Inflammatory macrophage (primary cell): ENCODE results near the gene PDZD2.

ENCODE experiments used
- DNase-seq, 2 donors: peaks; one replicate each; pipeline ENCODE4 v3.0.0-alpha.2; 2020 to 2022

The PDZD2 gene

DNA sequence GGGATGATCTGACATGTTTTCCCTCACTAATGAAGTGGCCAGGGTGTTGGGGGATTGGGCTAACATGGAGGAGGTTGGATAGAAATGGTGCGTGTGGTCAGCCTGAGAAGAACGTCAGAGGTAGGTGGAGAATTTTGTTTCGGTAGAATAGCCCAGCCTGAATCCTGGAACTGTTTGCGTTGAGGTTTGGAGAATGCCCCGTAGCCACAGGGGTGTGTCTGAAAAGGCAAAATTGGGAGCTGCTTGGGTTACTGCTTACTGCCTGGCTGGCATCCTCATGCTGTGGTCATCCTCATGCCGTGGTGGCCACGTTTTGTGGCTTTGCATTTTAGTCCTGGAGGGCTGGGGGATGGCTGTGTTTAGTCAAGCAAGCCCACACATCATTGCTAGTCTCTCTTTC, 298.3 kb downstream of the PDZD2 start:
- DNase-seq = no peak

DNA sequence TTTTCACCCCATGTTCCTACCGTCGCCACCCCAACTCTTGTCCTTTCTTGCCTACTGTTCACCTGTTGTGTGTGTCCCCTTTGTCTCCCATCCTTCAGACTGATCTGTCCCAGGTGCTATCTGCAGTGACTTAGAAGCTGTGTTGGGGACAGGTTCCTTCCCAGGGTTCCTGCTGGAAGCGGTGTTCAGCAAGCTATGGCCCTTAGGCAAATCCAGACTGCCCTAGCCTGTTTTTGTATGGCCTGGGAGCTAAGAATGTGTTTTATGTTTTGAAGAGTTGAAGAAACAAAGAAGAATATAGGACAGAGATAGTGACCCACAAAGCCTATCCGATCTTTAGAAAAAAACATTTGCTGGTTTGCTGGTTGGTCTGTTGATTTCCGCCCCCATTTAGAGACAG, 298.8 kb downstream of the PDZD2 start:
- no peak for DNase-seq

DNA sequence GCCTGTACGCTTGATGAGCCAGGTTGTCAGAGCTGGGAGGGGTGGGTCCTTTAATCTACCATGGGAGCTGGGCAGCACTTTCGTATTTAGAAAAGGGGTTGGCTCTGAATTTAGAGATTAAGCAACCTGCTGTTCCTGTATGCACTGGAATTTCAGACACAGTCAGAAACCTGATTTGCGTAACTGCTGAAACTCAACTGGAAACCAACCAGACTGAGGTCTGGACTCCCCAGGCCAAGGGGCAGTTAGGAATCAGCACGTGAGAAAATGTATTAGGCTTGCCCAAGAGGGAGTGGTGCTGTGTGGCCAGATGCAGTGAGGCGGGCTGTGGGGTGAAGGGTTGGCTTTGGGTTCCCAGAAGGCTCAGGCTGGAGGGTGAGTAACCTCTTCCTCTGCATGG, 300.2 kb downstream of the PDZD2 start:
- peak; percentile 15 to 48 for DNase-seq

DNA sequence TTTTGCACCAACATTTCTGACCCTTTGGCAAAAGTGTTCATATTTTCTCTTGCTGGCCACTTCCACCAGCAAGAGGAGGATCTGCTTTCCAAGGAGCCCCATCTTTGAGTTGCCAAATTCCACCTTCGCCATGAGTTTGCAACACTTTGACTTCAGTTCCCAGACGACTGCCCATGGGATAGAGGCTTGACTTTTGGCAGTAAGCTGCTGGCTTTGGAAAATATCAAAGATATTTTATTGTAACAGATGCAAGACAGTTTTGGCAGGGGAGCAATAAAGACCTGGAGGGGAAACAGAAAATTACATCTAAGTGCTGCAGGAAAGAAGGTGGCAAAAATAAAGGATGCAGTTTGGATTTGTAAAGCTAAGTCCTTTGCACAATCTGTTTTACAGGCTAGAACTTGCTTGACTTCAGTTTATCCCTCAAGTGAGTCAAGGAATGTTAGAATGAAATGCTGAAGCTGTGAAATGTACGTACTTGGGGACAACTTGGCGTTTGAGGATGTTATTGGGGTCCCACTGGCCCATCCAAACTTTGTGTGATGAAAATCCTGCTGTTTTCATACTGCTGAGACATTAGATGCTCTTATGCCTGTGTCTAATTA, 302.3 kb downstream of the PDZD2 start:
- DNase-seq = no peak

DNA sequence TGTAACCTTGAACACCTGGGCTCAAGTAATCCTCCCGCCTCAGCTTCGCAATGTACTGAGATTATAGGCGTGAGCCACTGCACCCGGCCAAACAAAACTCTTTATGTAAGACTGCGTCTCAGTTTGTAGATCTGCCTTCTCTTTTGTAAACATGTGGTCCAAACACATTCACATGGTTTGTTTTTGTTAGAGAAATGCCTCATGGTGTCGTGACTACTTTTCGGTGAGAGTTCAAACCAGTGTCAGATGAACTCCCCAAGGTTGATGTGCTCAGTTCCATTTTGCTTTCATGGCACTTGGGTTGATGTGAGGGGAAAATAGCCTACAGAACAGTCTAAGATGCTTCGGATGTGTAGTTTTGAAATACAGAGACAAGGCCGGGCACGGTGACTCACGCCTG, 303.6 kb downstream of the PDZD2 start:
- DNase-seq = no peak

DNA sequence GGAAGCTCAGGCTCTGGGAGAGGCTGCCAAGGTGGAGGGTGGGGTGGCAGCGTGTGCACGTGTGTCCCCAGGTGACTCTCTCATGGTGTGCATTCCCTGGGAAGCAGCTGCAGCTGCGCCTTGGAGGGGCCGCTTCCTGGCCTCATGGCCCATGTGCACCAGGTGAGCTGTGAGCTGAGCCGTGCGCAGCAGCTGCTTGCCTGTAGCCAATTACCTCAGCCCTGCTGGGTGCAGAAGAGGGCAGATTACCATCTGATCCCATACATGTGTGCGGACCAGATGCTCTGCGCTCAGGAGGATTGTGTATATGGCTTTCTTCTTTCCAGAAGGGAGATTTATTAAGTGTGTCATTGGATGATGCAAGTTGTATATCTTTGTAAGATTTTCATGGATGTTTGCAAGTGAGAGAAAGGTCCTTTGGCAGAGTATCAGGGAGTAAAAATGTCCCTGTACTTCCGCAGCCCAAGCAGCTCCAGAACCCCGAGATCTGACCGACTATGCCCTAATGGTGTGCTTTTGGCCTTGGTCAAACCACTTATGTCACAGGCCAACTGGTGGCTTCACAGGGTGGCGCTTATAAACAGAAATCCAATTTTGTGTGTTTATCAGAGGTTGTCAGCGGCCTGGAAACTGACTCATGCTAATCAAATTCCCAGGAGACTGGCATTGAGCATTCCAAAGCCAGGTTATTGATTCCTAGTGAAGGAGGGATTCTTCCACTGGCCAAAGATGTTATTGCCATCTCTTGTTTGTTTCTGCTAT, 305.9 kb downstream of the PDZD2 start:
- DNase-seq = no peak

DNA sequence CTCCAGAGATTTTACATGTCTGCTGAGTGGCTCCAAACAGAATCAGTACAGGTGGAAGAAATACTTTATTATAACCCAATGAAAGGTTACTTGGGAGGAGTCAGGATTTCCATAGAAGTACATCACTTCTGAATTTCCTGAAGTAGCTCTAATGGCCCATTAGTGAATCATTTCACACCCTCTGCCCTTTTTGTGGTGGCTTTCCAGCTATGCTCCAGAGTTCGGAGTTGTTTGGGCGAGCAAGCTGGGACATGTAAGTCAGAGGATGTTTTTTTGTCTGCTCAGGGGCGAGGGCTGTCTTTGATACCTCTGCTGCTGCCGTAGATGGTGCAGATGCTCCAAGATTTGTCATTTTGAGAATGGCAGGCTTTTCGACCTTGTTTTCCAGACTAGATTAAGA, 309.1 kb downstream of the PDZD2 start:
- DNase-seq = no peak

DNA sequence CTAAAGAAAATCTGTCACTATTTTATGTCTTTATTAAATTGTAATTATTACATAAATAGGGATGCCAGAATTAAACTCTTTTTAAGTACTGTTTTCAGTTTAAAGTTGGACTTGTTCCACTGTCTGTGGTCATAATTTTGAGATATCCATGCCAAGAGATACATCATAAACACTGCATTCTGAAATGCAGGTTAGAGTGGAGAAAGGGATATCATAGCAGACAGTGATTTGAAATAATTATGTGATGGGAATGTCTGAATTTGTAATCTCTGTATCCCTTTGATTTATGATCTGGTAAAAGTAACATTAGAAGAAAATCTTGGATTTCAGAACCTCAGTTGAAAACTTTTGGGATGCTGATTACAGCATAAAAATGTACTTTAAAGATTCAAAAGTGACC, 313.1 kb downstream of the PDZD2 start:
- no peak for DNase-seq

DNA sequence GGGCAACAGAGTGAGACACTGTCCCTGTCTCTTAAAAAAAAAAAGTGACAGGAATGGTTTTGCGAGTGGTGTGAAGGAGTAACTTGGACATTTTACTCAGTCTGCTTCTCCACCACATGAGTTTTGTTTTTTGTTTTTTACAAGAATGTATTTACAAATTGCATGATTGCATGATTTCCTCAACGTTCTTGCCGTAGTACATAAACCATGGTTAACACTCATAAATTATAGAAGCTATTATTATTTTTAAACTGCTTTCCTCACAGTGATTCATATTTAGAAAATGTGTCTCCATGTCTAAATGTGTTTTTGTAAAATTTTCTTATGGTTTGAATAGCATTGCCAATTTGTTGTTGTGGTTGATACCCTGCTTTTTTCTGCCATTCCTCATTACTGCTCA, 315.2 kb downstream of the PDZD2 start:
- no peak for DNase-seq

DNA sequence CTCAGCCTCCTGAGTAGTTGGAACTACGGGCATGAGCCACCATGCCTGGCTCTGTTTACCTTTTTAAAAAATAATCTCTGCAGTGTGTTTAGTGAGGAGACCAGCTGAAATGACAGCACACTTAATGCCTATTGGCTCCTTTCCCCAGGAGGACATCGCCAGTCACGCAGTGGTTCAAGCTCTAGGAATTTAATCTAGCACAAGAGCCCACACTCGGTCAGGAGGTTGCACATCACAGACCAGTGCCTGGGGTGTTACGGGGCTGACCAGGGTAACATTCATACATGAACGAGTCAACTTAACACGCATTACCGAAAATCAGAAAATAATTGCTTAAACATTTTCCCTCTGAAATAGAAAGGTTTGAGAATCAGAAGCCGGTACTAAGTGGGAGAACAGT, 318.2 kb downstream of the PDZD2 start:
- no peak for DNase-seq

DNA sequence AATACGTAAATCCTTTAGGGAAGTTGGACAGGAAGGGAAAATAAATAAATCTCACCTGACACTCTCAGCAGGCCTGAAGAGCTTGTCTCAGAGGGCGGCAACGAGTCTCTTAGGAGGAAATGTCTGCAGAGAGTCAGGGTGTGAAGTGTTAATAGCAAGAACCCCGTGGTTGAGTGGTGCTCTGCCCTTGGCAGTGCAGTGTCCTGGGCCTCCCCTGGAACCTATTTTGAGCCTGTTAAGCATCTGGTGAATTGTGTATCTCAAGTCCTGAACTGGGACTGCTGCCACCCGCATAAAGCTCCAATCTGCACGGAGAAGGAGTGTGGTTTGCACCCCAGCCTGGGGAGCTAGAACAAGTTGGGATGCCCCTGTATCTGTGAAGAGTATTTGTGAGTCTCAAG, 323.4 kb downstream of the PDZD2 start:
- DNase-seq = no peak

DNA sequence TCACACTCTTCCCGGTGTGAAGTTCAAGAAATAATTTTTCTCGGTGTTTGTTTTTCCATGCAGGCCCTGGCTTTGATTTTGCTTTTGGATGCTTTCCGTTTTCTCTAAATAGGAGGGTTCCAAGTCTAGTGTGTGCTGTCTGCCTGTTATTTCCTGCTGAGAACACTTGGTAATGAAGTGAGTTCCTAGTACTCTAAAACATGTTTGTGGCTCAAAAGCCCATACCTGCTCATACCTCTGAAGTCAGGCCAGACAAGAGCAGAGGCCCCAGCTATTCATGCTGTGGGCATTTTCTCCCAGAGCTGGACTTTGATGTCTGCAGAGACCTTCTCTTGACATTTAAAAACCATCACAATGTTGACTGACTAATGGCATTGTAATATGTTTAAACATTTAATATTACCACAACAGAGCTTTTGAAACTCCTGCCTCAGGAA, 324.0 kb downstream of the PDZD2 start:
- no peak for DNase-seq

DNA sequence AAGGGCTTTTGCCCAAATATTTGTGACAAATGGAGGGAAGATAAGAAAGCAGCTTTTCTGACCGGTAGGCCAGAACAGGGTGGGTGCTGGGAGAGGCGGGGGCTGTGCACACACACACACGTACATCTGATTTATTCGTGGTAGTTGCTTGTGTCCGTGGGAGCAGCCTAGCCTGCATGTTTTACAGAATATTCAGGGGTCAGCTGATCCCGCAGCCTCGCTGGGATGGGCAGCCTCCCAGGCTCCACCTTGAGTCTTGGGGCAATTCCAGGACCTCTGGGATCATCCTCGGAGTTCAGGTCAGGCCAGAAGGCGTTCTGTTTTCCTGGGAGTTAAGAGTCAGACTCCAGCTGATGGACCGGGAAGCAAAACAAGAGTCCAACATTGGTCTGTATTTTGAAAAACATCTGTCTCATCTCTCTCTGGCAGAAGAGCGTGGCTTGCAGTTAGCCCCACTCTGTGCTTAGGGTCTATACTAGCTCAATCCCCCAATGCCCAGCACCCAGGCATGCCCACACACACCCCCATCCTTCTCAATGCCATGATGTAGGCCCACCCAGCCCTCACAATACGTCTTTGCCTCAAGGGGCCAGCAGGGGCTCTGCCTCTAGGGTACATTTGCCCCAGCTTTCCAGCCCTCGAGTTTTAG, 324.6 kb downstream of the PDZD2 start:
- no peak for DNase-seq

DNA sequence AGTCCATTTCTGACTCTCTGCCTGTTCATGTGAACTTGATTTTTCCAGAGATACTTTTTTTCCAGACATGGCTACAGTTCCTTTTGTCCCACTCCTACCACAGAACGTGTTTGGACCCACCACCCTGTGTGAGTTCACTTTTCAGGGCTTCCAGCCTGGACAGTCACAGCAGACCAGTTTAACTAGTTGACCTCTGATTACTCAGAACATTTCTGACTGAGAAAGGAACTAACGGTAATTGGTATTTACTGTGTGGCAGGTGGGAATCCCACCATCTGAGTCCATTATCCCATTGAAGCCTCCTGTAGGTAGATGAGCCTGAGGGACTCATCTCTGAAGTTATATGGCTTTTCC, 325.1 kb downstream of the PDZD2 start:
- DNase-seq = no peak

DNA sequence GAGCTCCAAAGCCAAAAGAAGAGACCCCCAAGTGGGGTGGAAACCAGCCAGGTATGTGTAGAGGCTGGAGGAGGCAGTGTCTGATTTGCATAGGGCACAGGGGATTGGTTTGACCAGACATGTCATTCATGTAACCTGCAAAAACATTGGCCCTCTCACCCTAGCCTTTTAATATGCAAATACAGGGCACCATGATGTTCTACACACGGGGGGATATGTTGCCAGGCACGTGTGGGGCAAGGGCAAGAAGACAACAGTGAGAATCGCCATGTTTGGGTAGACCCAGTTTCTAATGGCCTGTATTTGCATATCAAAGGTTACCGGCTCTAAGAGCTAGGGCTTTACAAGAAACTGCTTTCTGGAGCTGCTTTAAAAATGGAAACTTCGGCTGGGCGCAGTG, 326.3 kb downstream of the PDZD2 start:
- no peak for DNase-seq

DNA sequence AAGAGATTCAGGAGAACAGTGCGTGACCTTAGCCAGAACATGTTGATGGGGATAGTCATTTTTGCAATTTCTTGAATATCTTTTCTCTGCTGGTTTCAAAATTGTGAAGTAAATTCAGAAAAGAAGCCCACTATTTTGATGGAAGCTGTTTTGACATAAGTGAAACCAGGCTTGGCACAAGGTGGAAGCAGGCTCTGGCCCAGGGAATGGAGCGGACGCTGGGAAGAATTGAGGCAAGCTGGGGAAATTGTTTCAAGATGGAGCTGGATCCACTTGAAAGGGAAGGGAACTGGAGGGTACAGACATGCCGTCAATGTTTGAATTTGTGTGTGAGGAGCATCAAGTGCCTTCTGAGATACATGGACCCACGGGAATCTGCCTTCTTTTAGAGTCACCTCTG, 328.0 kb downstream of the PDZD2 start:
- DNase-seq = no peak

DNA sequence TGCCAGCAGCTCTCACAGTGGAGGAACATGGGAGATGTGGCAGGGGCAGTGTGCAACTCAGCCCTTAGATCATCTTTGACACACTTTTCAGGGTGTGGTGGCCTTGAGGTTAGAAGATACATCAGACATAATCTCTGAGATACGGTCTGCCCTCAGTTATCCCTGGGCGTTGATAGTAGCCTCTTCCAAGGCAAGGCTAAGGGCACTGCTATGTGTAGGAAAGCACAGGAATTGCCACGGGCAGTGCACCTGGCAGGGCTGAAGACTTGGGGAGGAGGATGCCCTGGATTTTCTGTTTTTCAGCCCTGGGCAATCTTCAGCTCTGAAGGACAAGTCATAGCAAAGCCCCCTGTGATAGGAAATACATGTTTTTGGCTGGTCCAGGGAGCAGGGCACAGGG, 328.5 kb downstream of the PDZD2 start:
- no peak for DNase-seq

DNA sequence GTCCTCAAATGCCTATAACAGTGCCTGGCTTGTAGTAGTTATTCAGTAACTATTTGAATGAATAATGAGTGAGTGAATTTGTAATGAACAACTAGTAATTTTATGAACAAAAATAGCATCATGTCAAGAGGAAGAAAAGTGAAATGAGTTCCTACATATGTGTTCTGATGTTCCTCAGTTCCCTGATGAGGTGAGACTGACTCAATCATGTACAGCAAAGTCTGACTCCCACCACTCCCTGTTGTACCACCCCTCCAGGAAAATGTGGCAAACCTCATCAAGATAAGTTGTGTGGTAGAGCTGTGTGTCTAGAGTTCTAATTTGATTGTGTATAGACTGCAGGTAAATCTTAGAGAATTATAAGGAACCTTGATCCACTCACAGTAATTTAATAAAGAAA, 333.6 kb downstream of the PDZD2 start:
- DNase-seq = no peak

DNA sequence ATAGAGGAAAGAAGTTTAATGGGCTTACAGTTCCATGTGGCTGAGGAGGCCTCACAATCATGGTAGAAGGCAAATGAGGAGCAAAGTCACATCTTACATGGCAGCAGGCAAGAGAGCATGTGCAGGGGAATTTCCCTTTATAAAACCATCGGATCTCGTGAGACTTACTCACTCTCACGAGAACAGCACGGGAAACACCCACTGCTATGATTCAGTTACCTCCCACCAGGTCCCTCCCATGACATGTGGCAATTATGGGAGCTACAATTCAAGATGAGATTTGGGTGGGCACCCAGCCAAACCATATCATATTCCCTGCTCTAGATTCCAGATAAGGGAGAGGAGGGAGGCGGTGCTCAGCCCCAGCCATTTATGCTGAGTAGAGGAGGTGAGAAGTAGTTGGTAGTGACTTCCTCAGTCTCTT, 336.3 kb downstream of the PDZD2 start:
- peak in 1 of 2 donors; percentile 29 for DNase-seq

DNA sequence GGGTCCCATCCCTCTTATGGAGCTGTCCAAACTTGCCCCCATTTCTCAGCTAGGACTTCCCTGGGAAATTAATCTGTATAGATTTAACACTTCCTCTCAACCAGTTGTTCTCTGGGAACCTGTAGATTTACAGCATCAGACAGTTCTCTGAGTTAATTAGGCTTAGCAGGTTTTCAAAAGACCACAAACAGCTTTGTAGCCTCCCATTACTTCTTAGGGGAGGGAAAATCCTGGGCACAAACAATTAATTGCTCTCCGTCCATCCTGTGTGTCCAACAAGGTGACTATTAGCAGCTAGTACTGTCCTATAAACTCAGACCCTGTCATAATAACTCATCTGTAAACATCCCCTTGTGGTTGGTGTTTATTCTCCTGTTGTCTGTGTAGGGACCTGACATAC, 337.2 kb downstream of the PDZD2 start:
- DNase-seq = no peak

DNA sequence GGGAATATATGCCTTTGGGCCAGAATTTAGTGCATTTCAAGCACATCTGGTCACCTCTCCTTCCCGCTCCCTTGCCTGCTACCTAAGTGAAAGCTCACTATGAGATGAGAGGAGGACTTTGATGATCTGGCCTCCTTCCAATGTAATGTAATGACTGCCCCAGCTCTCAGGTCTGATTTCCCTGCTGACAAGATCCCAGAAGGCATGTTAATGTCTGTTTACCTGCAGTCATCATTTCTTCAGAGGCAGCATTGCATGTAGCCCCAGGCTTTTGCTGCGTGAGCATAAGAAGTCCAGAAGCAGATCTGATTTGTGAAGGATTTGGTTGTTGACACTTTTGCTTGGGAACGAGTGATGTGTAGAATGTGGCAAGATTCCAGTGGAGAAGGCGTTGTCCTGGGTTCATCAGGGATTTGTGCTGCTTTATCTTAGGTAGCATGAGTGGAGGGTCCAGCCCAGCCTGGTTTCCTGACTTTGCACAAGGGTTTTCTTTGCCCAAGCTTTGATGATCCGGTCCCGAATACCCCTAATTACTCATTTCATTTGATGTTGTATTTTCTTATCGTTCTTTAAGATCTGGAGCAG, 342.5 kb downstream of the PDZD2 start:
- DNase-seq = no peak

DNA sequence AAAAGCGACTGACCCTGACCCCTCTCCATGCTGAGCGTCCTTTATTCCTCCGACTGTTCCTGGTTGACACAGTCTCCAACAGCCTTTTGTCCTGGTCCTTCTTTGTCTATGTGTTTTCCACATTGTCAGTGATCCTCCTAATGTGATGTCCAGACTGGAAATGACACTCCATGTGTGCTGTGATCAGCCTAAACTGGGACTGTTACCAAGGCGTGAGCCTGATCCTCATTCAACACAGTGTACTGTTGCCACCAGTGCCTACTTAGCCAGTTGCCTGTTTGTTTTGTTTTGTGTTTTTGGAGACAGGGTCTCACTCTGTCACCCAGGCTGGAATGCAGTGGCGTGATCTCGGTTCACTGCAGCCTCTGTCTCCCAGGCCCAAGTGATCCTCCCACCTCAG, 343.1 kb downstream of the PDZD2 start:
- no peak for DNase-seq

DNA sequence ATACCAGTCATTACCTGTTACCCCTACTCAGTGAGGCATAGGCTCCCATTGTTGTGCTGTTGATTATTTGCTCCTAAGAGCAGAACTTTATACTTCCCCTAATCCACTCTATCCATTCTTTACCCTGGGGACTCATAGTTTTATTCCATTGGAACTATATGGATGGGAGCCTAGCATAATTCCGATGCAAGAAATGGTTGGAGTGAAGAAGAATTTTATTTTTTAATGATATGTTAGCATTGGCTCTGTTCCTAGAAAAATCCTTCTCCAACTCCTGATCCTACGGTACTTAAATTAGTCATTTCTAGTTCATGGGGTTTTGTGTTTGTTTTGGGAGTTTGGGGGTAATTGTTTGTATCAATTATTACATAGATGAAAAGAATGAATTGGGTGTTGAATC, 343.7 kb downstream of the PDZD2 start:
- DNase-seq = no peak

DNA sequence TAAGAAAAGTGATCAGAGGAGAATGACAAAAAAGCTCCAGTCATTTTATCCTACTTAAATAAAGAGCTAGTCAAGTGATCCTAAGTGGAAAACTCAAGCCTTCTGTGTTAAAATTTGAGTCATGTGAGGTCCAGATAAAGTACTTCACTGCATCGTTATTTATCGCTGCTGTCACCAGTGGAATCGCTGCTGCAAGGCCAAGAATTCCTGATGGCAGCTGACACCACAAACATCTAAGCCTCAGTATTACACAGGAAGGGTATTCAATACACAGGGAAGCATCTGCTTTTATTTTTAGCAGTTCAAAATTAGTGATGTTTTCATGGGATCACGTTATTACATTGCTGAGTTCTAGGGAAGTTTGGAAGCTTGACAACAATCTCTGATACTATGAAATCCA, 344.9 kb downstream of the PDZD2 start:
- no peak for DNase-seq
